Mucosa of rectum (tissue), 2 donors: ENCODE results near the gene CORO2A.

Experiments
- H3K27ac ChIP-seq, 2 donors: one replicate each; pipeline ENCODE4 v1.7.0; 2013; ENCODE audit warnings: inconsistent platforms in 2 of 2, low read depth in 2 of 2, low read length in 2 of 2
- H3K27me3 ChIP-seq, 2 donors: one replicate each; pipeline ENCODE4 v1.7.0; 2013; ENCODE audit warnings: low read length in 2 of 2; ENCODE audit not compliant: control insufficient read depth in 2 of 2, insufficient read depth in 2 of 2
- H3K36me3 ChIP-seq, 2 donors: one replicate each; pipeline ENCODE4 v1.7.0; 2013; ENCODE audit warnings: low read length in 2 of 2; ENCODE audit not compliant: control insufficient read depth in 2 of 2, insufficient read depth in 2 of 2
- H3K4me1 ChIP-seq, 2 donors: one replicate each; pipeline ENCODE4 v1.7.0; 2013; ENCODE audit warnings: low read length in 2 of 2, mild to moderate bottlenecking in 1 of 2; ENCODE audit not compliant: control insufficient read depth in 2 of 2, insufficient read depth in 2 of 2
- H3K4me3 ChIP-seq, 2 donors: one replicate each; pipeline ENCODE4 v1.7.0; 2013; ENCODE audit warnings: low read length in 2 of 2
- H3K9ac ChIP-seq, 2 donors: one replicate each; pipeline ENCODE4 v1.7.0; 2013; ENCODE audit warnings: low read length in 2 of 2, low read depth in 1 of 2, mild to moderate bottlenecking in 1 of 2
- H3K9me3 ChIP-seq, 2 donors: one replicate each; pipeline ENCODE4 v1.7.0; 2013; ENCODE audit warnings: low read length in 2 of 2; ENCODE audit not compliant: control insufficient read depth in 2 of 2
- donor health status: healthy.
- donor health status: Normal muscosa, but diverticular disease.

The CORO2A gene

DNA sequence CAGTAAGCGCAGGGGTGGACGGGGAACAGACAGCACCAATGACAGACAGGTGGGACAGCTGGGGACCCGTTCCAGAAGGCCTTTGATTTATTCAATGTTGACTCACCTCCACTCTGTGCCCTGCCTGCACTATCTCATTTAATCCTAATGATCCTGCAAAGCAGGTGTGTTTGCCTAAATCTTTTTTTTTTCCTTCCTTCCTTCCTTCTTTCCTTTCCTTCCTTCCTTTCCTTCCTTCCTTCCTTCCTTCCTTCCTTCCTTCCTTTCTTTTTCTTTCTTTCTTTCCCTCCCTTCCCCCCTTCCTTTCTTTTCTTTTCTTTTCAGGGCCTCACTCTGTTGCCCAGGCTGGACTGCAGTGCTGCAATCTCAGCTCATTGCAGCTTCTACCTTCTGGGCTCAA is 17.1 kb upstream of the CORO2A start:
- Histone ChIP-seq H3K9ac (no peak overlapping the region), H3K36me3 (peaks cover 24 to 28% of the 10 kb centered on the region in 2 donors), H3K4me3 (no peak overlapping the region), H3K9me3 (no peaks in the 10 kb centered on the region), H3K27me3 (no peaks in the 10 kb centered on the region), H3K27ac (no peak overlapping the region), H3K4me1 (peaks cover 4 to 6% of the 10 kb centered on the region in 2 donors)

DNA sequence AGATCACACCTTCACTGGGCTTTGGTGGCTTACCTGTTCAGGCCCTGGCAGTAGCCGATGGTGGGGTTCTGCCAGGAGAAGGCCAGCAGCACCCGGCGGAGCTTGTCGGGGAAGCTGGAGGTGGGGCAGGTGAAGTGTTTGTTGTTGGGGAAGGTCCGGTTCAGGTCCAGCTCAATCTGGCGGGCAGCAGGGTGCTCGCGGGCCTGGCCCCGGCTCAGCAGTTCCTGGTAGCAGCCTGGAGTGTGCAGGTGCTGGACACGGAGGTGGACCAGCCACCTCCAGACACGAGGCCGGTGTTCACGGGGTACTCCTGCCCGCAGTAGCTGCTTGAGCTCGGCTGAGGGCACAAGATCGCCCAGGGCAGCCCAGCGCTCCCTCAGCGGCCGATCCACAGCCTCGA is 16.2 kb upstream of the CORO2A start:
- Histone ChIP-seq H3K27me3 (no peaks in the 10 kb centered on the region), H3K36me3 (peaks cover 22 to 24% of the 10 kb centered on the region in 2 donors), H3K9ac (no peak overlapping the region), H3K4me1 (peaks cover 4 to 6% of the 10 kb centered on the region in 2 donors), H3K9me3 (no peaks in the 10 kb centered on the region), H3K4me3 (no peak overlapping the region), H3K27ac (no peak overlapping the region)

DNA sequence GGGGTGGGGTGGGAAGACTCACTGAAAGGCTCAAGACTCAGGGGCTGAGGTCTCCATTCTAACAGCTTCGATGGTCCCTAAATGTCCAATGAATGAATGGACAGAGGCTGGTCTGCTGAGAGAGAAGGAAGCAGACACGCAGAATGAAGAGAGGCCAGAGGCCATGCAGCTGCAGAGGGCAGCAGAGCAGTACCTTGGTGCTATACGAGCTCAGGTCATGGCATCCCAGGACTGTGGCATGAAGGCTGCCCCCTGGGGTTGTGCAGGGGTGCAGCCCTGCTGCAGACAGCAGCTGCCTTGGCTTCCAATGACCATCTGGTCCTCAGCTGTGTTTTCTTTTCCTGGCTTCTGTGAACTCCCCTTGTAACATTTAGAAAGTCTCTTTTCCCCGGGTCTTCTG is 15.2 kb upstream of the CORO2A start:
- Histone ChIP-seq H3K9me3 (no peaks in the 10 kb centered on the region), H3K27ac (no peak overlapping the region), H3K4me3 (no peak overlapping the region), H3K27me3 (no peaks in the 10 kb centered on the region), H3K4me1 (peaks cover 4 to 6% of the 10 kb centered on the region in 2 donors), H3K9ac (no peak overlapping the region), H3K36me3 (peaks cover 21 to 31% of the 10 kb centered on the region in 2 donors)

DNA sequence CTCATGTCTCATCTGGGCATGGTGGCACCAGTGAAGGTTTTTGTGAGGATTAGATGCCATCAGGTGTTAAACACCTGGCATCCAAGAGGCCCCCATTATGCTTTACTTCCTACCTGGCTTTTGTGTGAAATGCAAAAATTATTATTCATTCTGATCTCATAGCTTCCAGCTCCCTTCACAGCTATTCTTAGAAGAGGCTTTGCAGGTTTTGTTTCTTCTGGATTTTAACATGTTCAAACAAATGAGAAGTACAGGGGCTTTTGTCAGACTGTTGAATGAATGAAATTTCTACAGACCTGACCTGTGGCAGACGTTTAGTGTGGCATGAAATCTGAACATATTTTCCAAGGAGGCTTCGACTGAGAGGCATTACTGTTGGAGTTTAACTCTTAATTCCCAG is 14.3 kb upstream of the CORO2A start:
- no peaks in the 10 kb centered on the region for H3K9me3 ChIP-seq
- H3K27ac ChIP-seq, result no peak overlapping the region
- no peak overlapping the region for H3K4me3 ChIP-seq
- H3K27me3 ChIP-seq, result no peaks in the 10 kb centered on the region
- peaks cover 21 to 37% of the 10 kb centered on the region in 2 donors for H3K36me3 ChIP-seq
- H3K4me1 ChIP-seq, result peaks cover 4 to 6% of the 10 kb centered on the region in 2 donors
- H3K9ac ChIP-seq, result no peak overlapping the region

DNA sequence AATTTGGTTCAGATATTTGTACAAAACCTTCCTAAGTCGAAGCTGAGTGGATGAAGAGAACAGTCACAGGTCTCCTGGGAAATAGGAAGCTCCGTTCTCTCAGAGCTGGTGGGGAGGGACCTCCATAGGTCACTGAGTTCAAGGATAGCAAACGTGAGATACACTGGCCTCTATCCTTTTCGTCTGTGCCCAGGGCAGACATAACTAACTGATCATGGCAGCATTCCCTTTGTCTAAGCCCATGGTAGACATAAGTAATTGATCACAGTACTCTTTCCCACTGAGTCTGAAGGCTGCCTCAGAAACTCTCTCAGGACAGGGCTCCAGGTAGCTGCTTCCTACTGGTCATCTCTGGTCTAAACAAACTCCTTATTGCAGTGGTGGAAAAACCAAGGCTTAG is 12.3 kb upstream of the CORO2A start:
- H3K27me3 ChIP-seq, result no peaks in the 10 kb centered on the region
- H3K4me1 ChIP-seq, result no peaks in the 10 kb centered on the region
- H3K9me3 ChIP-seq, result no peaks in the 10 kb centered on the region
- no peak overlapping the region for H3K27ac ChIP-seq
- H3K9ac ChIP-seq, result no peak overlapping the region
- H3K36me3 ChIP-seq, result peaks cover 18 to 34% of the 10 kb centered on the region in 2 donors
- no peak overlapping the region for H3K4me3 ChIP-seq

DNA sequence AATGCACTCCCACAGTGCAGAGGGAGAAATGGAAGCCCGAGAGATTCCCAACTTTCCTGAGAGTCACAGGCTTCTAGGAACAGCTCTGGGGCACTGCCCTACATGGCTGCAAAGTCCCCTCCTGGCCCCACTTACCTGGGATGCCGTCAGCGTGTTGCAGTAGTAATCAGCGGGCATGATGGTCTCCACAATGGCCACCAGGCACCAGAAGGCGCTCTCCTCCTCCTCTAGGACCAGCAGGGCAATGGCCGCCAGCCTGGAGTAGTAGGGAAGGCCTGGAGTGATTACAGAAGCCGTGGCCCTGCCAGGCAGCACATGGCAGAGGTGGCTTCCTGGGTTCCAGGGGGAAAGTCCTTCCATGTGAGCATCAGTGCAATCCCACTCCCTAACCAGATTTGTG is 10.7 kb upstream of the CORO2A start:
- Histone ChIP-seq H3K27ac (no peak overlapping the region), H3K27me3 (no peaks in the 10 kb centered on the region), H3K36me3 (peaks cover 21 to 29% of the 10 kb centered on the region in 2 donors), H3K4me1 (no peaks in the 10 kb centered on the region), H3K4me3 (no peak overlapping the region), H3K9ac (no peak overlapping the region), H3K9me3 (no peaks in the 10 kb centered on the region)

DNA sequence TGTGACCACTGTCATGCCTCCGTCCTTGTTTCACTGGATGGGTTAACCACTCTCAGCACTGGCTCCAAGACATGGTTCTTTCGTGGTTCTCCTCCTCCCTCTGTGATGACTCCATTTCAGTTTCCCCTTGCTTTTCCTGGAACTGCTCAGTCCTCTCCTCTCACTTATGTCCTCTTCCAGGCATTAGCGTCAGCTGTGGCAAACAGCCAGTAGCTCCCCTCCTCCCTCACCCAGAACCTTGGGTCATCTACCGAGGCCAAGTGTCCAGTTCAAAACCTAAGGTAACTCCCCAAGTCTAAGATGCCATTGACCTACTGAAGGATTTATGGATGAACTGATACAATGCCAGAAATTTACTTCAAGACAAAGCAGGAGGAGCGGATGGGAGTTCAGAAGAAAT is 9.8 kb upstream of the CORO2A start:
- Histone ChIP-seq H3K4me1 (no peaks in the 10 kb centered on the region), H3K27ac (no peak overlapping the region), H3K36me3 (peaks cover 17 to 25% of the 10 kb centered on the region in 2 donors), H3K27me3 (no peaks in the 10 kb centered on the region), H3K9ac (no peak overlapping the region), H3K9me3 (no peaks in the 10 kb centered on the region), H3K4me3 (no peak overlapping the region)

DNA sequence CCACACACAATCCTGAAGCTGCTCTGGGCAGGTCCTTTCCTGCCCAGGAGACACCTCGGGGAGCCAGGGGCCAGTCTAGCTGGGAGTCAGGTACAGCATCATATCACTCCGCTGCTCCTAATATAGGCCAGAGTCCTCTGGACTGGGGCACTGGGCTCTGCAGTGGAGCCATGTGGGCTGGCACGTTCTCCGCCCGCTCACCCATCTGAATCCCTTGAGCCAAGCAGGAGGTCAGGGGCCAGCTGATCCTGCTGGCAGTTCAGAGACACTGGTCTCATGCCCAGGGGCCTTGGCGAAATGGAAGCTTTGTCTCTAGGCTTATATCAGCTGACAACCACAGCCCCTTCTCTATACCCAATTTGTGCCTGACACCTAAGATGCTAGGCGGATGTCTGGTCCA is 9.3 kb upstream of the CORO2A start:
- H3K27ac ChIP-seq, result no peak overlapping the region
- no peak overlapping the region for H3K9ac ChIP-seq
- H3K36me3 ChIP-seq, result peaks cover 17 to 25% of the 10 kb centered on the region in 2 donors
- no peaks in the 10 kb centered on the region for H3K27me3 ChIP-seq
- no peaks in the 10 kb centered on the region for H3K9me3 ChIP-seq
- no peak overlapping the region for H3K4me3 ChIP-seq
- H3K4me1 ChIP-seq, result no peaks in the 10 kb centered on the region

DNA sequence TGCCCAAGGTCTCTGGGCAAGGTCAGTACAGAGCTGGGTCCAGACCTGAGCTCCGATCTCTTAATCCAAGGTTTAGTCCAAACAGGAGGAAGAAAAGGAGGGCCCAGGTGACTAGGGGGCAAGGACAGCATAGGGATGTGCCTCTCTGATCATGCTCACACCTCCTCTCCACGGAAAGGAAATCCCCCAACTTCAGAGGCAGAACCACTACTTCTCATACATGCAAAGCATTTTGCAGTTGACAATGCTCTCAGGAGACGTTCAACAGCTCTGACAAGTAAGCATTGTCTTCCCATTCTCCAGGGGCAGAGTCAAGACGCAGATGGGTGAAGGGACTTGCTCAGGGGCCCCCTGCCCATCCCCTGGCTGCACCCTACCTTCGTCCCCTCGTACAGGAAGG is 8.7 kb upstream of the CORO2A start:
- H3K27me3 ChIP-seq, result no peaks in the 10 kb centered on the region
- H3K9ac ChIP-seq, result no peak overlapping the region
- no peak overlapping the region for H3K27ac ChIP-seq
- H3K4me1 ChIP-seq, result no peaks in the 10 kb centered on the region
- no peaks in the 10 kb centered on the region for H3K9me3 ChIP-seq
- H3K36me3 ChIP-seq, result peaks cover 17 to 25% of the 10 kb centered on the region in 2 donors
- H3K4me3 ChIP-seq, result no peak overlapping the region

DNA sequence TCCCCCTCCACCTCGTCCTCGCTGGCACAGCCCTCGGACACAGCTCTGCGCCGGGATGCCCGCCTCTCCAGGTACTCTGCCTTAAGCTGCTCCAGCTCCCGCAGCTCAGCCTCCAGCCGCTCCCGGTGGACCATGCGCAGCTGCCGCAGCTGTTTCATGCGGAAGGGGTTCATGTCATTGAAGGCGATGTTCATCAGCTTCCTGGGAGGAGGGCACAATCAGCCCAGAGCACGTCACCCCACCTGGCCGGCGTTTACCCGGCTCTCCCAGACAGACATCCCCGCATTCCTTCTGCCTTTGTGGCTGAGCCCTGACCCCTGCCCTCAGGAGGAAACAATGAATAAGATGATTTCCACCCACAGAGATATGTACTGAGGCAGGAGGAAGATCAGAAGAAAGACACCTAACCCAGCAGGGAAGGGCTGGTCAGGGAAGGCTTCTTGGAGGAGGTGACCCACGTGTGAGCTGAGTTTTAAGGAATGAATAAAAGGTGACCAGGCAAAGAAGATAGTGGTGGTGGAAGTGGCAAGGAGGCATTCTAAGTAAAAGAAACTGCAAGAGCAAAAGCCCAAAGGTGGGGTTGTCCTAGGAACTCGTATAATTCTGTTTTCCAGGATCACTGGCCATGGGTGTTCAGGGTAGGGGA is 7.1 kb upstream of the CORO2A start:
- H3K9ac ChIP-seq, result no peak overlapping the region
- H3K4me3 ChIP-seq, result no peak overlapping the region
- no peaks in the 10 kb centered on the region for H3K27me3 ChIP-seq
- H3K9me3 ChIP-seq, result no peaks in the 10 kb centered on the region
- no peak overlapping the region for H3K27ac ChIP-seq
- H3K4me1 ChIP-seq, result no peaks in the 10 kb centered on the region
- H3K36me3 ChIP-seq, result peaks cover 13 to 25% of the 10 kb centered on the region in 2 donors
